ENCODE measurements around the gene IP6K3.

Gene IP6K3

GRCh38 chr6:33677143-33677660 lies 69.5 kb downstream of the IP6K3 start:
- no peaks in the 10 kb centered on the region for H3K36me3 ChIP-seq (ENCODE audit: control insufficient read depth, insufficient read depth, low read length)

GRCh38 chr6:33676416-33677142 lies 70.1 kb downstream of the IP6K3 start:
- H3K79me2 ChIP-seq, result no peaks in the 10 kb centered on the region
- no peak overlapping the region for H3K27ac ChIP-seq
- H3K9ac ChIP-seq, result no peak overlapping the region
- no peaks in the 10 kb centered on the region for H3K36me3 ChIP-seq (ENCODE audit: control insufficient read depth, insufficient read depth, low read length)
- H3K4me3 ChIP-seq (ENCODE audit: low read depth, low read length), result no peak overlapping the region
- H3K4me1 ChIP-seq, result no peaks in the 10 kb centered on the region
- no peaks in the 10 kb centered on the region for H3K9me3 ChIP-seq (ENCODE audit: control insufficient read depth, low read length)
- H3K4me2 ChIP-seq (ENCODE audit: low read length), result no peak overlapping the region
- H3K27me3 ChIP-seq (ENCODE audit: control insufficient read depth, insufficient read depth, low read length), result no peaks in the 10 kb centered on the region
- no peak for TF ChIP-seq CTCF (IDR thresholded peaks at IDR 0.05)
- H2AFZ ChIP-seq, result no peak overlapping the region

More at GRCh38 chr6:33677143-33677660, 69.5 kb downstream of the IP6K3 start:
- no peak overlapping the region for H3K4me3 ChIP-seq (ENCODE audit: low read depth, low read length)
- no peak overlapping the region for H2AFZ ChIP-seq
- H3K27me3 ChIP-seq (ENCODE audit: control insufficient read depth, insufficient read depth, low read length), result no peaks in the 10 kb centered on the region
- no peaks in the 10 kb centered on the region for H3K9me3 ChIP-seq (ENCODE audit: control insufficient read depth, low read length)
- H3K27ac ChIP-seq, result no peak overlapping the region
- no peak overlapping the region for H3K4me2 ChIP-seq (ENCODE audit: low read length)
- H3K4me1 ChIP-seq, result no peaks in the 10 kb centered on the region
- H3K79me2 ChIP-seq, result no peaks in the 10 kb centered on the region
- H3K9ac ChIP-seq, result no peak overlapping the region
- TF ChIP-seq CTCF (IDR thresholded peaks at IDR 0.05), result no peak

GRCh38 chr6:33675968-33676367 lies 70.7 kb downstream of the IP6K3 start:
- Histone ChIP-seq H3K79me2 (no peaks in the 10 kb centered on the region), H2AFZ (no peak overlapping the region), H3K36me3 (ENCODE audit: control insufficient read depth, insufficient read depth, low read length) (no peaks in the 10 kb centered on the region), H3K9me3 (ENCODE audit: control insufficient read depth, low read length) (no peaks in the 10 kb centered on the region), H3K4me3 (ENCODE audit: low read depth, low read length) (no peak overlapping the region), H3K27ac (no peak overlapping the region), H3K27me3 (ENCODE audit: control insufficient read depth, insufficient read depth, low read length) (no peaks in the 10 kb centered on the region), H3K4me1 (no peaks in the 10 kb centered on the region), H3K9ac (no peak overlapping the region), H3K4me2 (ENCODE audit: low read length) (no peak overlapping the region)
- no peak for TF ChIP-seq CTCF (IDR thresholded peaks at IDR 0.05)

GRCh38 chr6:33673851-33674250 lies 72.9 kb downstream of the IP6K3 start:
- Histone ChIP-seq H3K36me3 (ENCODE audit: control insufficient read depth, insufficient read depth, low read length) (no peaks in the 10 kb centered on the region), H3K4me2 (ENCODE audit: low read length) (no peak overlapping the region), H3K27ac (no peak overlapping the region), H3K9ac (no peak overlapping the region), H3K9me3 (ENCODE audit: control insufficient read depth, low read length) (no peaks in the 10 kb centered on the region), H3K4me1 (no peaks in the 10 kb centered on the region), H3K4me3 (ENCODE audit: low read depth, low read length) (no peak overlapping the region), H2AFZ (no peak overlapping the region), H3K79me2 (no peaks in the 10 kb centered on the region), H3K27me3 (ENCODE audit: control insufficient read depth, insufficient read depth, low read length) (no peaks in the 10 kb centered on the region)
- no peak for TF ChIP-seq CTCF (IDR thresholded peaks at IDR 0.05)

- no peak overlapping the region for H2AFZ ChIP-seq
- no peaks in the 10 kb centered on the region for H3K79me2 ChIP-seq
- H3K27ac ChIP-seq, result no peak overlapping the region
- no peak for TF ChIP-seq CTCF (IDR thresholded peaks at IDR 0.05)
- H3K4me3 ChIP-seq (ENCODE audit: low read depth, low read length), result no peak overlapping the region
- no peaks in the 10 kb centered on the region for H3K4me1 ChIP-seq
- no peaks in the 10 kb centered on the region for H3K27me3 ChIP-seq (ENCODE audit: control insufficient read depth, insufficient read depth, low read length)
- H3K9ac ChIP-seq, result no peak overlapping the region
- no peaks in the 10 kb centered on the region for H3K9me3 ChIP-seq (ENCODE audit: control insufficient read depth, low read length)
- no peaks in the 10 kb centered on the region for H3K36me3 ChIP-seq (ENCODE audit: control insufficient read depth, insufficient read depth, low read length)
- no peak overlapping the region for H3K4me2 ChIP-seq (ENCODE audit: low read length)
Observed at GRCh38 chr6:33672808-33673207, 73.9 kb downstream of the IP6K3 start.

Data from parathyroid adenoma (tissue), 2 donors.